Gastrocnemius medialis (tissue), 4 donors: Measurements from ENCODE around the gene PACS1.

Source experiments
- CTCF ChIP-seq, 5 experiments: fragments of 450-650 bp in 3 of 5; fragments of 200-600 bp in 2 of 5; sonication (generic) in 2 of 5; IDR thresholded peaks in 4 of 5; conservative IDR thresholded peaks in 1 of 5; 1 replicate in 4 of 5; 2 replicates in 1 of 5; pipeline ENCODE4 v1.5.1; 2016 to 2019; ENCODE audit warnings: antibody characterized with exemption in 5 of 5, mild to moderate bottlenecking in 3 of 5, moderate library complexity in 3 of 5
- POLR2A ChIP-seq, 2 donors: fragments of 450-650 bp; IDR thresholded peaks; one replicate each; pipeline ENCODE4 v1.6.1; 2017; ENCODE audit warnings: antibody characterized with exemption in 2 of 2, mild to moderate bottlenecking in 2 of 2, moderate library complexity in 2 of 2

- TF ChIP-seq CTCF (IDR thresholded peaks at IDR 0.05 in 4 of 5, conservative IDR thresholded peaks at IDR 0.05 in 1 of 5) = no peak
- TF ChIP-seq POLR2A (IDR thresholded peaks at IDR 0.05) = no peak
Measured at GRCh38 chr11:66192181-66192863, 122.2 kb downstream of the PACS1 start.
